Measurements from ENCODE around the gene OVCH2.
"Not testable (repeated sequence)": the region's sequence is repeated elsewhere in the genome, so short reads cannot be mapped to it uniquely, and the experiment has no call there.

Gene OVCH2, protein sequence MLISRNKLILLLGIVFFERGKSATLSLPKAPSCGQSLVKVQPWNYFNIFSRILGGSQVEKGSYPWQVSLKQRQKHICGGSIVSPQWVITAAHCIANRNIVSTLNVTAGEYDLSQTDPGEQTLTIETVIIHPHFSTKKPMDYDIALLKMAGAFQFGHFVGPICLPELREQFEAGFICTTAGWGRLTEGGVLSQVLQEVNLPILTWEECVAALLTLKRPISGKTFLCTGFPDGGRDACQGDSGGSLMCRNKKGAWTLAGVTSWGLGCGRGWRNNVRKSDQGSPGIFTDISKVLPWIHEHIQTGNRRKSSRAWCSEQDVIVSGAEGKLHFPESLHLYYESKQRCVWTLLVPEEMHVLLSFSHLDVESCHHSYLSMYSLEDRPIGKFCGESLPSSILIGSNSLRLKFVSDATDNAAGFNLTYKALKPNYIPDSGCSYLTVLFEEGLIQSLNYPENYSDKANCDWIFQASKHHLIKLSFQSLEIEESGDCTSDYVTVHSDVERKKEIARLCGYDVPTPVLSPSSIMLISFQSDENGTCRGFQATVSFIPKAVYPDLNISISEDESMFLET

DNA sequence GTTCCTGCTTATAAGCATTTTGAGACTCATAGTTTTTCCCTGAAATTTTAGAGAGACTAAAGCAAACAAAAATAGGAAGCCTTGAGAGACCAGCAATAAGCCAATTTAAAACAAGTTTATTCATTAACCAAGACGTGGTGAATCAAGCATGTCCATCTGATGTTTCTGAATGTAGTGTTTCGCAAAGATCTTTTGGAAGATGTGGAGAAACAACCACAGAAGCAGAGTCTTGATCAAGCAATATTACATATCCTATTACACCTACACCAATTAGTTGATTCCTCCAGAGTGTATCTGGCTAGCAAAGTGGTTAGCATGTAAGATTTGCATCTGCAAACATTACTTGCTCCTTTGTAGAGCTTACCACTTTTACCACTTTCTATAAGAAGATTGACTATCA is at the start of gene OVCH2:
OVCH2 (minus strand) TSS at position 101 of the 400 bp plus-strand sequence; CDS start at position 18, 83 bp downstream.
- DNase-seq (ENCODE audit: low spot score), result no peak

GRCh38 chr11:7749456-7749855 is 43.2 kb upstream of the OVCH2 start:
- DNase-seq (ENCODE audit: low spot score), result no peak

DNA sequence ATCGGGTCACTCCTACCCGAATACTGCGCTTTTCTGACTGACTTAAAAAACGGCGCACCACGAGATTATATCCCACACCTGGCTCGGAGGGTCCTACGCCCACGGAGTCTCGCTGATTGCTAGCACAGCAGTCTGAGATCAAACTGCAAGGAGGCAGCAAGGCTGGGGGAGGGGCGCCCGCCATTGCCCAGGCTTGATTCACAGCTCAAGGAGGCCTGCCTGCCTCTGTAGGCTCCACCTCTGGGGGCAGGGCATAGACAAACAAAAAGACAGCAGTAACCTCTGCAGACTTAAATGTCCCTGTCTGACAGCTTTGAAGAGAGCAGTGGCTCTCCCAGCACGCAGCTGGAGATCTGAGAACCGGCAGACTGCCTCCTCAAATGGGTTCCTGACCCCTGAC is 28.5 kb upstream of the OVCH2 start:
- DNase-seq (ENCODE audit: low spot score), result not testable (repeated sequence)

- no peak for DNase-seq (ENCODE audit: low spot score)
Observed at GRCh38 chr11:7714786-7715185, 8.5 kb upstream of the OVCH2 start.

DNA sequence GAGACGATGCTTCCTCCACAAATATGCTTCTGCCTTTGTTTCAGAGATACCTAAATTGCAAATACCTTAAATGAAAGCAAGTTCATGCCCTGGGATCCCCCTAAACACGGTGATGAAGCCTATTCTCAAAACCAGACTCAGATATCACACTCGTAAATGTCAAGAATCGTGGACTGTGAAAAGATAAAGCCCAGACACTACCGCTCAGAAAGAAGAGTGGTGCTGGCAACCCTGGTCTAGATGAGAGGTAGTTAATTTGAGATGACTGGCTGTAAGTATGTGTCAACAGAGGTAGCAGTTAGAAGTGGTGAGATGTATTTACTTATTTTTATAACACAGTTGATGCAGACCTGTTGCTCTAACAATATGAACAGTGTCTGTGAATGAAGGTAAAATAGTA is 2.5 kb downstream of the OVCH2 start:
- DNase-seq (ENCODE audit: low spot score), result no peak

GRCh38 chr11:7696424-7696823 is 9.9 kb downstream of the OVCH2 start:
- DNase-seq (ENCODE audit: low spot score), result no peak

GRCh38 chr11:7694235-7694634 is 12.0 kb downstream of the OVCH2 start:
- DNase-seq (ENCODE audit: low spot score), result no peak

DNA sequence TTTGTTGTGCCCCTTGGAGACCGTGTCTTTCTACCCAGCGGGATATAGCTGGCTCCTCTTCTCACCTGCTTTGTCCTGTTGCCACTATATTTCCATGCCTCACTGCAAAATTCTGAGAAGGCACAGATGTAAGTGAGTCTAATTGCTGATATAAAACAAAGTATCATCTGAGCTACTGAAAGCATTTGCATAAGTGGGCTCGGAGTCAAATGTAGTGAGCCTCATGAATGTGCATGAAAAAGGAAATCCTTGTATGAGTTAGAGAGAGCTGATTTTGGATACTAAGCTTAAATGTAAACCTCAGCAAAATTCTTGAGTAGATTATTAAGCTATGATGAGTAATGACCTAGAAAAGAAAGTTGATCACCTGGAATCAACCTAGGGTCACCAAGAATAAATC is 13.9 kb downstream of the OVCH2 start:
- no peak for DNase-seq (ENCODE audit: low spot score)

DNA sequence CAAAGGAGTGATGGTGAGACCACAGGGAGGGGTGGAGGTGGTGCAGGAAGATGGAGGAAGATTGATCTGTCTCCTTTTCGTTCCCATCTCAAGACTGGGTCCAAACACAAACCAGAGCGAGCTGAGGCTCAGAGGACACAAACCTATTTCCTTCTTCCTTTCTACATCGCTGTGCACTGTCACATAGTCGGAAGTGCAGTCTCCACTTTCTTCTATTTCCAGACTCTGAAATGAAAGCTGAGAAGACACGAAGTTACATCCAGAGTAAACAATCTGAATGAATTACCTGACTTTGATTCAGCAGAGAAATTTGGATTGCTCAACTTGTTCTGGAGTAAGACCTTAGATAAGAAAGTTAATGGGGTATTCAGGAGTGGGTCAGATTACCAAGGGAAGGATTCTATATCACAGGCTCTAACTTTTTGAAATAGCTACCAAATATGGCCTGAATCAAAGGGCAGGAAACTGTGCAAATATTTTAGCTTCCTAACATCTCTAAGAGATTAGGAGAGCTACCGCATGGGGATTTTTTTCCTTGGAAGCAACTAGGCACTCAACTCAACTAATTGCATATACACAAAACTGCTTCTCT is 14.4 kb downstream of the OVCH2 start:
- no peak for DNase-seq (ENCODE audit: low spot score)

- no peak for DNase-seq (ENCODE audit: low spot score)
Observed at GRCh38 chr11:7690648-7691047, 15.6 kb downstream of the OVCH2 start.

GRCh38 chr11:7689239-7689638 is 17.0 kb downstream of the OVCH2 start:
- DNase-seq (ENCODE audit: low spot score), result no peak

DNA sequence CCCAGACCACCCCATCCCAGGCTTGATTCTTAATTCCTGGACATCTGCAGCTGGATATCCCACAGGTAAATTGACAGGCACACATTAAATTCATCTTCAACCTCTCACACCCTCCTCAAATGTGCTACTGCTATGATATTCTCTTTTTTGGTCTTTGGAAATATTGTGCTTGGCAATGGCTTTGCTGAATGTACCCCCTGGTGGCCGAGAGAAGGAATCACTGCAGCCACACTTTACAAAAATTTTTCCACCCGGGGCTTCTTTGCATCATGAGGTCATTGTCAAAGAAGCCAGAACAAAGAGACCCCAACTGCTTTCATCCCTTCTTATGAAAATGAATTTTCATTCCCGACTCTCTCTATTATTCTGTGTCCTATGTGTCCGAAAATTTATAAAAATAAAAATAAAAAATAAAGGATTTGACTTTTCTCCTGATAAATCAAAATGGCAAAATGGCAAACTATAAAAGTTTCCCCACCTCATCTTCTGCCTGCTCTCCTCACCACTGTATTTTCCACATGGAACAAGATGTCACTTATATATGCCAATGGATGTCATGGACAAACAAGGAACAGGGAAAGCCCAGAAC is 17.9 kb downstream of the OVCH2 start:
- DNase-seq (ENCODE audit: low spot score), result no peak

GRCh38 chr11:7687386-7687785 is 18.9 kb downstream of the OVCH2 start:
- DNase-seq (ENCODE audit: low spot score), result no peak

DNA sequence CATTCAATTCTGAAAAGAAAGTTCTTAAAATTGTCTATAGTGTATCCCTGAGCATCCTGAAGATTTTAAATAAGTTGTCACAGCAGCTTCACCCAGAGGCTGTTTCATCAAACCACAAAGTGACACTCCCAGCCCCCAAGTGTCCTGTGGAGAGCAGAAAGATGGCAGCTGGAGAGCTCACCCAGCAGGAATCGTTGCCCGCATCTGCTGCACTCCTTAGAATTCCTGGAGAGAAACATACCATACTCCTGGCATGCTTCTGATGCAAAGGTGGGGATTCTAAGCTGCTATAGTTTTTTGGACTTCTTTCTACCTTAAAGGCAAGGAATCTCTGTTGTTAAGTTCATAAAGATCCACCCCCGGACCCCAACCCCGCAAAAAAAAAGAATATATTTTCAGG is 19.5 kb downstream of the OVCH2 start:
- DNase-seq (ENCODE audit: low spot score), result no peak

DNA sequence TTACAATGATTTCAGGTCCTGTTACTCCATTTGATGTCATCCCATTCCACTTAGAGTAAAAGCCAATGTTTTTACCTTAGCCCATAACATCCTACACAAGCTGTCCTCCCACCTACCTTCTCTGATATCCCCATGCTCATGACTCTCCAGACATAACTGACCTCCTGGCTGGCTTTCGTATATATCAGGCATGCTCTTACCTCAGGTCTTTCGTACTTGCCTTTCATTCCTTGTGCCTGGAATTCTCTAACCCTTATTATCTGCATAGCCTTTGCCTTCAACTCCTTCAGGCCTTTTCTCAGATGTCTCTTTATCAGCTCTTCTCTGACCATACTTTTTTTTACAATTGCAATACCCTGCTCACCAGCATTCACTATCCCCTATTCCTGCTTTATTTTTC is 22.7 kb downstream of the OVCH2 start:
- no peak for DNase-seq (ENCODE audit: low spot score)

- DNase-seq (ENCODE audit: low spot score), result no peak
Observed at GRCh38 chr11:7677796-7678201, 28.5 kb downstream of the OVCH2 start.

- DNase-seq (ENCODE audit: low spot score), result no peak
Observed at GRCh38 chr11:7677071-7677470, 29.2 kb downstream of the OVCH2 start.

DNA sequence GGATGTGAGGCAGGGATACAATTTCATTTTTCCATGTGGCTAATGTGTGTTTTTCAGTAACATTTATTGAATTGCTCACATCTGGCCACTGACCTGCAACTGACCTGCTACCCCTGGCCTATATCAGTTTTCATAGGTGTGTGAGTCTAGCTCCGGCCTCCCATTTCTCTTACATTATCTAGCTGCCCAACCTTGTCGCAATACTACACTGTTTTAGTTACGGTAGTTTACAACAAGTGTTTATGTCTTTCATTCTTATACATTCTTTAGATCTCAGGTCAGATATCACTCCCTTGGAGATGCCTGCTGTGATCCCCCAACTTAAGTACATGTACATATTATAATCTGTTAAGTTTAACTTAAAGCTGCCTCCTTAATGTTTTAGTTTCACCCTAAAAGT is 30.6 kb downstream of the OVCH2 start:
- no peak for DNase-seq (ENCODE audit: low spot score)

- DNase-seq (ENCODE audit: low spot score), result no peak
Observed at GRCh38 chr11:7673724-7674434, 32.4 kb downstream of the OVCH2 start.

DNA sequence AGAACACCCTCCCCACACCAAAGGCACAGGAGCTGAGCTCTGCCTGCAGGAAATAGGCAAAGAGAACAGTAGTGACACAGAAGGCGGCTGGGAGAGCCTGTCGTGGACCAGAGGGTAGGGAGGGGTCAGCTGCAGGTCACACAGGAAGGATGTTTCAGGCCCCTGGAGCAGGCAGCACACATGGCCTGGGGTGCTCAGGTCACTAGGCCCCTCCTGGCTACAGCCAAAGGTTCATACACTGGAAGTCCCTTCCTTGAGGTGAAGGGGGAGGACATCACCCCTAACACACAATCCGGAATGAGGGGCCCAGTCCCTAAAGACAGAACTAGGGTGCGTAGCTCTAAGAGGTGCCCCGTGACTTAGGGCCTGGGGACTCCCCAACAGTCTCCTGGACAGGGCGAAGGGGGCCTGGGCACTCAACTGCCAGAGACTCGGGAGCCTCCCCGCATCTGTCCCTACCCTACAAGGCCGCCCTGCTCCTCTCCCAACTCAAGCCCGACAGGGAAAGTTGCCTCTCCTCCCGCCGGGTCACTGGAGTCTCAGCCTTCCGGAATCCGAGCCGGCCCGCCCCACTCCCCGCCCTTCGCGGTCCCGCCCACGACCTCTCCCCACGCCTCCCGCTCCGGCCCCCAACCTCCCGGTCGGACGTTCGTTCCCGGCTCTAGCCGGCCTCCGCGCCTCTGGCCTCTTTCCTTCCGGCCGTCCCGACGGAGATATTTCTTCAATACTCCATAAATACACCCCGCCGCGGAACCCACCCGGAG is 33.1 kb downstream of the OVCH2 start, which contains the start of gene CYB5R2:
CYB5R2 (minus strand) TSS at position 541 of the 764 bp plus-strand sequence. CDS start 675 bp downstream, outside the sequence.
- peak; percentile 78 for DNase-seq (ENCODE audit: low spot score)

DNA sequence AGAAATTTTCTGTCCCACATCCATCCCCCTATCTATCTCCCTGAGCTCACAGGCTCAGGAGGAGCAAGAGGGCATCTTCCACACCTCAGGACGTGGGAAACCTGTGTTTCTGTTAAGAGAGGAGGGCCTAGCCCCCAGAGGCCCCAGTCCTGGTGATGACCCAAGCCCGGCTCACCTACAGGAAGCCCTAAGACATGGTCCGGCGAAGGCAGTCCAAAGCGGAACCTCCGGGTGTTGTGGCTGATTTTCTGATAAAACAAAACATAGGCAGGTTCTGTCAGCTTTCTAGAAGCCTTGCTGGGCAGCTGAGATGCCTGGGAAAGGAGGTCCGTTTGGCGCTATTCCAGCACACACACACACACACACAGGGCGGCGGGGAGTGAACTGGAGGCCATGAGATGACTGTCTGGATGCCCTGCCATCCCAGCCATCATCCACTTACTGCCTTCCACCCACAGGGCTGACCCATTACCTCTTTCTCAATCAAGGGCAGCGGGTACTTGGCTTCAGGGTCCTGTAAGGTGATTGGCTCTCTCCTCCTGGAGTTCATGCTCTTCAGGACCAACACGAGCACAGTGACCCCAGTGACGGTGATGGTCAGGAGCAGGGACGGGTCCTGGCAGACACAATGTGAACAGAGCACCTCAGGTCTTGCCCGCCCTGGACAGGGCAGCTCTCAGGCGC is 33.9 kb downstream of the OVCH2 start:
- no peak for DNase-seq (ENCODE audit: low spot score)

Measured in putamen (tissue), 1 donor.